H1 (cell line): ENCODE results near the gene CFP.

Experiments
- CHD2 ChIP-seq: IDR thresholded peaks from 2 replicates; pipeline ENCODE4 v1.6.1; 2012; ENCODE audit warnings: low read length, improper control_type of control experiment
- CTCF ChIP-seq, 3 experiments: IDR thresholded peaks; 1 replicate in 2 of 3; 2 replicates in 1 of 3; pipeline versions ENCODE4 v1.5.1 to v1.6.1; 2011; ENCODE audit warnings: low read length in 3 of 3, mild to moderate bottlenecking in 3 of 3, inconsistent platforms in 2 of 3, low read depth in 1 of 3, moderate library complexity in 1 of 3; ENCODE audit not compliant: insufficient read depth in 1 of 3; ENCODE audit errors: control extremely low read depth in 1 of 3
- EZH2 ChIP-seq: fragments of 200-600 bp; sonication (generic); IDR thresholded peaks from 2 replicates; pipeline ENCODE4 v1.7.1; 2012; ENCODE audit warnings: low read depth, mild to moderate bottlenecking, moderate library complexity, low read length, inconsistent platforms; ENCODE audit not compliant: severe bottlenecking
- POLR2AphosphoS5 ChIP-seq: IDR thresholded peaks from 2 replicates; pipeline ENCODE4 v1.6.1; 2011; ENCODE audit warnings: low read depth, low read length
- SUZ12 ChIP-seq: fragments of 200-600 bp; sonication (generic); IDR thresholded peaks from 2 replicates; pipeline ENCODE4 v1.6.1; 2012; ENCODE audit warnings: mild to moderate bottlenecking, inconsistent platforms, low read length, moderate library complexity, mixed read lengths

GRCh38 chrX:47631676-47632075 is 1.9 kb upstream of the CFP start:
- TF ChIP-seq CTCF (IDR thresholded peaks at IDR 0.05; ENCODE audit: control extremely low read depth in 1 of 3, insufficient read depth in 1 of 3, low read depth in 1 of 3, low read length in 3 of 3) (no peak), SUZ12 (no peak), EZH2 (no peak), POLR2AphosphoS5 (no peak), CHD2 (no peak)
